ENCODE data around the gene ATP2C2.

Gene ATP2C2

GRCh38 chr16:84421081-84421937 is 53.0 kb downstream of the ATP2C2 start:
- no peak for TF ChIP-seq POLR2A (IDR thresholded peaks at IDR 0.05; ENCODE audit: low read length)
- no peak for DNase-seq

DNA sequence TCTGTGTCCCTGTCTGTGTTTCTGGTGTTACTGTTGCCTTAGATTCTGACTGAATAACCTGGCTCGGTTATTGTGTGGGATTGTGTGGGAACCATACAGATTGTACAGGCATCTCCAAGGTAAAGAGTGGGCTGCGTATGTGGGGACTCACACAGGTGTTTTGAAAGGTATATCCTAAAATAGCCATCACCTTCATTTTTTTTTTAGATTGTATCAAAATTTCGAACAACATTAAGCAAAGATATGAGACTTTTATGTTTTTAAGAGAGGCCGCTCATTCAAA is 53.5 kb downstream of the ATP2C2 start:
- no peak for DNase-seq
- no peak for TF ChIP-seq GATA1 (IDR thresholded peaks at IDR 0.05; ENCODE audit: low read depth, low read length)
- TF ChIP-seq POLR2A (IDR thresholded peaks at IDR 0.05; ENCODE audit: low read length): no peak

DNA sequence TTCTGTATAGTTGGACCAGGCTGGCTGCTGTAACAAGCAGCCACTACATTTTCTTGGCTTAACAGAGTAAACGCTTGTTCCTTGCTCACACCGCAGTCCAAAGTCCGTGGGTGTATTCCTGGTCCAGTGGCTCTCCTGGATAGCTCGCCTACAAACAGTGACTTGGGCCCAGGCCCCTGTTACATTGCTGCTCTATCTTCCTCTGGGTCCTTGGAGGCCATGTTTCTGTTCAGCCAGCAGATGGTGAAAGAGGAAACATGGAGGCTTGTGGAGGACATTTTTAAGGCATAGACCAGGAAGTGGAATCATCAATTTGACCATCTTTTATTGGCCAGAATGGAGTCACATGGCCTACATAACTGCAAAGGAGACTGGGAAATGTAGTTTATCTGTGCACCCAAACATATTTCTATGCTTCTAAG is 55.1 kb downstream of the ATP2C2 start:
- TF ChIP-seq POLR2A (IDR thresholded peaks at IDR 0.05; ENCODE audit: low read length) (no peak), GATA1 (IDR thresholded peaks at IDR 0.05; ENCODE audit: low read depth, low read length) (no peak)
- peak; percentile 35 to 44 for DNase-seq

- DNase-seq: no peak
- TF ChIP-seq POLR2A (IDR thresholded peaks at IDR 0.05; ENCODE audit: low read length) (no peak), GATA1 (IDR thresholded peaks at IDR 0.05; ENCODE audit: low read depth, low read length) (no peak)
Measured at GRCh38 chr16:84425696-84426095, 57.4 kb downstream of the ATP2C2 start.

DNA sequence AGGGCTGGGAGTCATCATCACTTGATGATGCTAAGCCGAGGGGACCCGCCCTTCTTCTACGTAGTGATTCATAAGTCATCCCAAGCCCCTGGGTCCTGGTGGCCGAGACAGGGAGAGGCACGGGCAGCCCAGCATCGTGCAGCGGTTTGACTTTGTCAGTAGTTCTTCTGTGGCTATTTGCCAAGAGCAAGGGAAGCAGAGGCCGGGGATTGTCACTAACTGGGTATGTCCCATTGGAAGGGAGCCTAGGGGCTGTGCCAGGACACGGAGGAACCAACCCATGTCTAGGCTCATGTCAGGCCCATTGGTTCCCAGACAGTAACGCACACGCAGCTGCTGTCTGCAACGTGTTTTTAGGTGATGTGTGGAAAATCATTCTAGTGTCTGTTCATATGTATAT is 58.5 kb downstream of the ATP2C2 start:
- no peak for DNase-seq
- TF ChIP-seq POLR2A (IDR thresholded peaks at IDR 0.05; ENCODE audit: low read length) (no peak), GATA1 (IDR thresholded peaks at IDR 0.05; ENCODE audit: low read depth, low read length) (no peak)

GRCh38 chr16:84427553-84427952 is 59.2 kb downstream of the ATP2C2 start:
- TF ChIP-seq POLR2A (IDR thresholded peaks at IDR 0.05; ENCODE audit: low read length) (no peak), GATA1 (IDR thresholded peaks at IDR 0.05; ENCODE audit: low read depth, low read length) (no peak)
- no peak for DNase-seq

DNA sequence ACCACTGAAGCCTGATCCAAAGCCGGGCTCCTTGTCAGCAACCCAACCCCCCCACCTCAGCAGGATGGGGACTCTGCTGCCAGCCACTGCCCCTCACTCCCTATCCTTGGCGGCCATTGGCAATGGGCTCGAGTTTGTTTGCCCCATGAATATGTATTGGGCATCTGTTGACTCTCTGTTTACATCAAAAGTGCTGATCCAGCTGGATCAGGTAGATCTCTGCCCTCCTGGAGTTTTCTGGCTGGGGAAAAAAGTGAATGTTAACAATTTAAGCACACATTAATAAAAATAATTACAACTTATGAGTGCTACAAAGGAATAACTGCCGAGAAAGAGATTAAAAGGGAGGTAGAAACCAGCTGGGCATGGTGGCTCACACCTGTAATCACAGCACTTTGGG is 62.5 kb downstream of the ATP2C2 start:
- DNase-seq: no peak
- TF ChIP-seq GATA1 (IDR thresholded peaks at IDR 0.05; ENCODE audit: low read depth, low read length): no peak
- TF ChIP-seq POLR2A (IDR thresholded peaks at IDR 0.05; ENCODE audit: low read length): no peak

DNA sequence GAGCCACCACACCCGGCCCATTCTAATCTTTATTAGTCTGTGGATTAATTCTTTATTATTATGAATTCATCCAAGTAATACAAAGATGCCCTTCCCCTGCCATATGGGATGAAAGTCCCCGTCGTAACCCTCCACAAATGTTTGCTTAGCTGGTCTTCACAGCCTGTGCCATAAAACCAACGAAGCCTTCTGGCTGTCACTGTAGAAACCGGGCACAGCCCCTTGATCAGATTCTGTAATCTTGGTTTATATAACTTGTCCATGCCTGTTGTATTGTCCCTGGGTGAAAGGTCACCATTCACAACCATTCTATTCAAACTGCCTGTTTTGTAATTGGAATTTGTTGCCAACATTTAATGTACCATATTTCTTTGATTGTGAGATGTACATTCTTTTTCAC is 66.5 kb downstream of the ATP2C2 start:
- DNase-seq: no peak
- TF ChIP-seq GATA1 (IDR thresholded peaks at IDR 0.05; ENCODE audit: low read depth, low read length) (no peak), POLR2A (IDR thresholded peaks at IDR 0.05; ENCODE audit: low read length) (no peak)

- no peak for DNase-seq
- no peak for TF ChIP-seq GATA1 (IDR thresholded peaks at IDR 0.05; ENCODE audit: low read depth, low read length)
- no peak for TF ChIP-seq POLR2A (IDR thresholded peaks at IDR 0.05; ENCODE audit: low read length)
Measured at GRCh38 chr16:84436196-84436595, 67.9 kb downstream of the ATP2C2 start.

DNA sequence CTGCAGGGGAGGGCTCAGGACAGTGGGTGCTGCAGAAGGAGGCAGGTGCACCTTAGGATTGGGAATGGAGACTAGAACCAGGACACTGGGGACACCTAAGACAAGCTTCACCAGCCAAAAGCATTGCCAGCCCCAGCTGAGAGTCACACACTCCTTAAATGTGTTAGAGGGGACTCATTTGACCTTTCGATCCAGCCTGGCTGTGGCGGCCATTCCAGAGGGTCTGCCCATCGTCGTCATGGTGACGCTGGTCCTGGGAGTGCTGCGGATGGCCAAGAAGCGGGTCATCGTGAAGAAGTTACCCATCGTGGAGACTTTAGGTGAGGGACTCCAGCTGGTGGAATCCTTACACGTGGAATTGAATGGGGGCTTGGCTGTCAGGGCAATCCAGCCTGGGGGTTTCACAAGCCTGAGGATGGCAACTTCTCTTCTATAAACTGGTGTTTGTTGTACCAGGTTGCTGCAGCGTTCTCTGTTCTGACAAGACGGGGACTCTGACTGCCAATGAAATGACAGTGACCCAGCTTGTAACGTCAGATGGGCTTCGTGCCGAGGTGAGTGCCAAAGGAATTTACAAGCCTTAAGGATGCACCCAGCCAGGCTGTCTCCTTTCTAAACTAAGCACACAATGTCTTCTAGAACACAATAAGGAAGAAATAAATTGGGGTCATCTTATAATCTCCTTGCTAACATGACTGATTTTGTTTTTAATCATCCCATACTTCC is 70.8 kb downstream of the ATP2C2 start:
- TF ChIP-seq POLR2A (IDR thresholded peaks at IDR 0.05; ENCODE audit: low read length): no peak
- TF ChIP-seq GATA1 (IDR thresholded peaks at IDR 0.05; ENCODE audit: low read depth, low read length): no peak
- no peak for DNase-seq

- TF ChIP-seq POLR2A (IDR thresholded peaks at IDR 0.05; ENCODE audit: low read length) (no peak), GATA1 (IDR thresholded peaks at IDR 0.05; ENCODE audit: low read depth, low read length) (no peak)
- no peak for DNase-seq
Measured at GRCh38 chr16:84442416-84443145, 74.2 kb downstream of the ATP2C2 start.

DNA sequence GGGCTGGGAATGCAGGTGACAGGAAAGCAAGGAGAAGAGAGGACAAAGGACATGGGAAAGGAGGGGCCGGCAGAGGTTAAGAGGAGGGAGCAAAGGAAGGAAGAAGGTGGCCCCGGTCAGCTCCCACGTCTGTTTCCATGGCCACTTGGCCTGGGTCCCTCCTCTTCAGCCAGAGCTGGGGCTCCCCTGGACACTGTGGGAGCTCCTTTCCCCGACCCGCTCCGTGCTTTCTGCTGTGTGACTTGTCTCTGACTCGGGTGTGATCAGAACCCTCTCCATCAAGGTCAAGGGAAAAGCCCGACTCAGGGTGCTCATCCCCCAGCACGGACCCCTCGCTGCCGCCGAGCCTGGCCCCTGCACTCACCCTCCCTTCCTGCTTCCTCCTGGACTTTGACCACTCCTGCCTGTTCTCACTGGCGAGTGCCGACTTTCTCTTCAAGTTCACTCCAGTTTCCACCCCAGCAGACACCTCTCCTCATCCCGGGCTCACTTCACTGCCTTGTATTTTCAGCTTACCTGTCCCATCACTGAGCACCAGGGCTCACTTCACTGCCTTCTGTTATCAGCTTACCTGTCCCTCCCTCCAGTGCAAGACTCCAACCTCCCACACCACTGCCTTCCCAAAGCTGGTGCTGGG is 74.9 kb downstream of the ATP2C2 start:
- TF ChIP-seq GATA1 (IDR thresholded peaks at IDR 0.05; ENCODE audit: low read depth, low read length): no peak
- no peak for TF ChIP-seq POLR2A (IDR thresholded peaks at IDR 0.05; ENCODE audit: low read length)
- no peak for DNase-seq

DNA sequence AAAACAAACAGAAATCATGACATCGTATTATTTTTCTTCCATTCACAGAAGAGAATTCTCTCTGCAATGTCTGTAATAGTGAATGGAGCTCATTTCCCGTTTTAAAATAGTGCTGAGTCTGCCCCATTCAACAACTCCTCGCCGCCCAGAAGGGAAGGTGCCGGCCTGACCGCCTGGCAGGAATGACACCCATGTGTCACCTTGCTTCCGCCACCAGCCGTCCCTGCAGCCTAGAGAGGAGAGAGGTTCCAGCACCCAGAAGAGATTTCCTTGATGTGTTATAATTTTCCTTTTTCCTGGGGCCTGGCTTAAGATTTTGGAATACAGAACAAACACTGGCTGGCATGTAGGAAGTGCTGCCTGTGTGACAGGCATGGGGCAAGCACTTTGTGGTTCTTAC is 76.1 kb downstream of the ATP2C2 start:
- no peak for DNase-seq
- no peak for TF ChIP-seq GATA1 (IDR thresholded peaks at IDR 0.05; ENCODE audit: low read depth, low read length)
- no peak for TF ChIP-seq POLR2A (IDR thresholded peaks at IDR 0.05; ENCODE audit: low read length)

- no peak for TF ChIP-seq POLR2A (IDR thresholded peaks at IDR 0.05; ENCODE audit: low read length)
- no peak for TF ChIP-seq GATA1 (IDR thresholded peaks at IDR 0.05; ENCODE audit: low read depth, low read length)
- no peak for DNase-seq
Measured at GRCh38 chr16:84446084-84446483, 77.7 kb downstream of the ATP2C2 start.
